ENCODE data around the gene KCTD15. TPM values are rescaled to one million over a fixed set of nuclear protein-coding genes. Genes with fewer than 3 reads are reported as not detected.

KCTD15 gene
- total and polyA plus RNA-seq, 2 of the 4 experiments (the other 2 are of a cell fraction): 16.3 to 19.6 TPM

- H2AFZ ChIP-seq (replicated peaks; ENCODE audit: low read length, poor library complexity): no peak overlapping the region
- H3K18ac ChIP-seq (ENCODE audit: low read depth, low read length): no peak overlapping the region
- no peak overlapping the region for H2BK20ac ChIP-seq (ENCODE audit: low read depth, low read length)
- no peak overlapping the region for H2BK15ac ChIP-seq (ENCODE audit: low read depth, low read length)
- no peaks in the 10 kb centered on the region; the same call in 1 of the 2 replicates for H3K9me1 ChIP-seq (ENCODE audit: insufficient read depth, low read length)
- no peak overlapping the region for H3K4me2 ChIP-seq (ENCODE audit: low read depth, low read length)
- no peaks in the 10 kb centered on the region for H3K36me3 ChIP-seq (ENCODE audit: control insufficient read depth, insufficient read depth, low read length)
- no peak overlapping the region for H2AK9ac ChIP-seq (replicated peaks; ENCODE audit: low read depth, low read length, poor library complexity)
- WGBS, 2 experiments (ENCODE audit: extremely low coverage in 2 of 2, insufficient read length in 1 of 2): 74% methylated on average over 6 of the region's 7 CpGs; no CpG with 5 or more reads in 1 of the 2 experiments
- H3K56ac ChIP-seq (ENCODE audit: extremely low read depth, insufficient read depth, low read length): no peak overlapping the region
- ChIA-PET CTCF (no interaction called here), POLR2A (ENCODE audit: unreplicated experiment) (no interaction called here)
- H3K14ac ChIP-seq (replicated peaks; ENCODE audit: low read depth, low read length): no peak overlapping the region
- no peak overlapping the region for H3K23ac ChIP-seq (ENCODE audit: low read depth, low read length)
- H3K4me3 ChIP-seq (ENCODE audit: insufficient read depth, low read depth, low read length): no peak overlapping the region
- H4K8ac ChIP-seq (ENCODE audit: low read depth in 2 of 2, low read length in 2 of 2): no peak overlapping the region
- no peaks in the 10 kb centered on the region for H4K20me1 ChIP-seq (ENCODE audit: insufficient read depth, low read length)
- H2BK120ac ChIP-seq (ENCODE audit: low read depth, low read length): no peak overlapping the region
- no peak overlapping the region for H3K9ac ChIP-seq (ENCODE audit: low read depth, low read length)
- dilution Hi-C loops (cut with HindIII; ENCODE audit: low sequenced_read_pairs, unreplicated experiment) (no loop called here), in situ Hi-C loops (cut with MboI; ENCODE audit: low sequenced_read_pairs) (no loop called here), intact Hi-C loops (cut with micrococcal nuclease) (no loop called here)
- peaks cover 2% of the 10 kb centered on the region; the same call in 1 of the 2 replicates for H3K4me1 ChIP-seq (ENCODE audit: control insufficient read depth, insufficient read depth, low read length)
- H3K9me3 ChIP-seq (ENCODE audit: control insufficient read depth, insufficient read depth, low read length): no peaks in the 10 kb centered on the region
- H3K4ac ChIP-seq (ENCODE audit: low read depth, low read length): no peak overlapping the region
- no peak overlapping the region for H3K27ac ChIP-seq (ENCODE audit: insufficient read depth, low read length)
- H3K79me1 ChIP-seq (ENCODE audit: low read depth in 1 of 2, low read length in 2 of 2): no peaks in the 10 kb centered on the region
- no peak overlapping the region for H2AK5ac ChIP-seq (ENCODE audit: low read depth, low read length)
- ATAC-seq (ENCODE audit: low read depth): no peak
- no peak for TF ChIP-seq MAFK (IDR thresholded peaks at IDR 0.05; ENCODE audit: low read depth, low read length)
- TF ChIP-seq NFE2L2 (IDR thresholded peaks at IDR 0.05; ENCODE audit: low read depth, low read length): no peak
- TF ChIP-seq RCOR1 (IDR thresholded peaks at IDR 0.05; ENCODE audit: insufficient replicate concordance, low read length): no peak
- TF ChIP-seq SMC3 (IDR thresholded peaks at IDR 0.05; ENCODE audit: low read depth, low read length): no peak
- no peak for TF ChIP-seq CEBPB (IDR thresholded peaks at IDR 0.05; ENCODE audit: low read depth, low read length)
- TF ChIP-seq RFX5 (IDR thresholded peaks at IDR 0.05; ENCODE audit: low read depth, low read length): no peak
- H2BK5ac ChIP-seq (ENCODE audit: low read depth, low read length, poor library complexity, severe bottlenecking): no peak overlapping the region
- no peaks in the 10 kb centered on the region; the same call in 1 of the 2 replicates for H3K27me3 ChIP-seq (ENCODE audit: control insufficient read depth, insufficient read depth, low read length)
- DNase-seq: no peak
- H4K91ac ChIP-seq (ENCODE audit: insufficient read depth, low read depth, low read length): no peak overlapping the region
- BruUV-seq (replicated peaks): no TSS peak
- H4K5ac ChIP-seq (ENCODE audit: low read depth, low read length): no peak overlapping the region
Observed at GRCh38 chr19:33759356-33759755, 37.3 kb upstream of the KCTD15 start.

Data from IMR-90 (cell line).